Measurements from ENCODE around the gene STK40.

Gene STK40

DNA sequence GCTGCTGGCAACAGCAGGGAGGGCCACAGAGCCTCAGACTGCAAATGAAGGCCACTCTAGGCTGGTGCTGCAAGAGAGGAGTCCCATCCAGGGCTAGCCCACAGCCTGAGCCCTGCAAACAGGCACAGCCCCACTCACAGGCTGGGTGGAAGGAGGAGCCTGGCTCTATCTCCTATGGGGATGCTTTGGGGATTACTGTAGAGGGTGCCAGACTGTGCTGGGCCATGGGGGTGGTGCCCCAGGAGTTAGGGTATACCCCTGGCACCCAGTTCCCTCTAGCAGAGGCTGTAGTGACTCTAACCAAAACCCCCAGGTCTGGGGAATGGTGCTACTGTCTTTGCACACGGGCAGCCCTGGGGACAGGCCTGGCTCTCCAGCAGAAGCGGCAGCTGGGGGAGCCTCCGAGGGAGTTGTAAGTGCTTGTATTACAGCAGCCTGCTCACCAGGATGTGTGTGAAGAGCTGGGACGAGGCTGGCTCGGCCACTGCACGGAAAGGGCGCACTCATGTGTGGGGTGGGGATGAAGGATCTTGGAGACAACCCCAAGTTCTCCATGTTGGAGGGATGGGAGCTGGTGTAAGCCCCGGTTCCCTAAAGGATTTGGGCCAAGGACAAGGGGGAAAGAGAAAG is 38.9 kb downstream of the STK40 start:
- DNase-seq: no peak

GRCh38 chr1:36345353-36345752 is 40.4 kb downstream of the STK40 start:
- no peak for DNase-seq

GRCh38 chr1:36344395-36344680 is 41.4 kb downstream of the STK40 start:
- no peak for DNase-seq

GRCh38 chr1:36343651-36344394 is 41.9 kb downstream of the STK40 start:
- DNase-seq: no peak

- no peak for DNase-seq
These were observed 43.1 kb downstream of the STK40 start for GRCh38 chr1:36342426-36343185.

- no peak for DNase-seq
These were observed 44.0 kb downstream of the STK40 start for GRCh38 chr1:36341626-36342320.

DNA sequence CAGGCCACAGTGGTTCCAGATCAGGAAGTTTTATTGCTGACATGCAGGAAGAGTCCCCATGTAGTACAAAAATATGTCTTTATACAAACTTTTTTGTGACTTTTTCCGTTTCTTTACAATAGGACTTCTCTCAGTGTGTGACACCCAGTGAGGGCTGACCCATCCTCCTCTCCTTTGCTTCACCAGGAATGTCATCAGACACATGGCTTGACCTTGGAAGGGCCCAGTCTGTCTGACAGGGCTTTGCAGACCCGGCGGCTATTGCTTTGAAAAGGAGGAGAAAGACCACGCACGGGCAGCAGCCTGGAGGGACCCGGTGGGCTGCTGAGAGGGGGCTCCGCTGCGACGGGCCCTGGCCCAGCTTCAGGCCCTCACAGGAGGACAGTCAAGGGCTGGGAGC is 46.1 kb downstream of the STK40 start:
- no peak for DNase-seq

DNA sequence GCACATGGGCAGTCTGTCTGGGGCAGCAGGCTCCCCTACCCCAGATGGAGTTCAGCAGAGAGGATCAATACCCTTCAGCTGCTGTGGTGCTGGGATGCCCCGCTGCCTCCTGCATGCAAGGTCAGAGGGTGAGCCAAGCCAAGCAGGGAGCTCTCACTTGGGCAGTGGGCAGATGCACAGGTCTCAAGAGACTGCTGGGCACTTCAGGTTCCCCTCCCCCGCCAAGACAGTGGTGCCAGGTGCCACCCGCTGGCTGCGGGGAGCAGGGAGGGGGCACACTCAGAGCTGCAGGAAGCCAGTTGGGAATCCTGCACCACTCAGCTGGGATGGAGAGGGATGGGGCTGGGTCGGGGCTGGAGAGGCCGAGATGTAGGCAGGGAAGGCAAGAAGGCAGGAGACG is 46.5 kb downstream of the STK40 start:
- no peak for DNase-seq

GRCh38 chr1:36337830-36338229 is 47.9 kb downstream of the STK40 start:
- no peak for DNase-seq

- no peak for DNase-seq
These were observed 54.8 kb downstream of the STK40 start for GRCh38 chr1:36330940-36331339.

GRCh38 chr1:36329817-36330216 is 55.9 kb downstream of the STK40 start:
- DNase-seq: no peak

DNA sequence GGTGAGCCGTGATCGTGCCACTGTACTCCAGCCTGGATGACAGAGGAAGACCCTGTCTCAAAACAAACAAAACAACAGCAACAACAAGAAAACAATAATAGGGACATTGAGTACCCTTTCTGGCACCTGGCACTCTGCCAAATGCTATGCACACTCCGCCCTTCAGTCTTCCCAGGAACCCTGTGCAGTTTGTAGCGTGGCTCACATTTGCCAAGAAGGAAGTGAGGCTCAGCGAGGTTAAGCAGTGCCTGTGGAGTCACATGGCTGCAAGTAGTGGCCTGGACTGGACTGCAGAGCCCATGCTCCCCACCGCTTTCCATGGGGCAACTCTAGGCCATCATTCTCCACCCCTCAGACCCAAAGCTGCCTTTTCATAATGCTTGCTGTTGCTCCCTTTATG is 57.0 kb downstream of the STK40 start:
- DNase-seq: no peak

DNA sequence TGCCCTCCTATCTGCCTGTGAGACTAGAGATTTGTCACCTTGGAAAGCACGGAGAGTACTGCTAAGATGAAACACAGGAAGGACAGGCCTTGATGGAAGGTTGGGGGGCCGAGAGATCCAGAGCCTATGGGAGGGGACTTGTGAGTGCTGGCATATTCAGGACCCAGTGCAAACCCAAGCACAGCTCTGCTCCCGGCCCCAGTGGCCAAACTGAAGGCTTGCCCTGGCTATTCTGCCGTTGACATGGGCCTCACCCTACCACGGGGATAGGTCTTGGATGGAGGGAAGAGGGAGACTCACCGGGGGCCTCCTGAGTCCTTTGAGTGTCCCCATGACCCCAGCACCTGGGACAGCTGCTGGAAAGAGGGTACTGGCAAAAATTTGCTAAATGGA is 57.6 kb downstream of the STK40 start:
- DNase-seq: no peak

DNA sequence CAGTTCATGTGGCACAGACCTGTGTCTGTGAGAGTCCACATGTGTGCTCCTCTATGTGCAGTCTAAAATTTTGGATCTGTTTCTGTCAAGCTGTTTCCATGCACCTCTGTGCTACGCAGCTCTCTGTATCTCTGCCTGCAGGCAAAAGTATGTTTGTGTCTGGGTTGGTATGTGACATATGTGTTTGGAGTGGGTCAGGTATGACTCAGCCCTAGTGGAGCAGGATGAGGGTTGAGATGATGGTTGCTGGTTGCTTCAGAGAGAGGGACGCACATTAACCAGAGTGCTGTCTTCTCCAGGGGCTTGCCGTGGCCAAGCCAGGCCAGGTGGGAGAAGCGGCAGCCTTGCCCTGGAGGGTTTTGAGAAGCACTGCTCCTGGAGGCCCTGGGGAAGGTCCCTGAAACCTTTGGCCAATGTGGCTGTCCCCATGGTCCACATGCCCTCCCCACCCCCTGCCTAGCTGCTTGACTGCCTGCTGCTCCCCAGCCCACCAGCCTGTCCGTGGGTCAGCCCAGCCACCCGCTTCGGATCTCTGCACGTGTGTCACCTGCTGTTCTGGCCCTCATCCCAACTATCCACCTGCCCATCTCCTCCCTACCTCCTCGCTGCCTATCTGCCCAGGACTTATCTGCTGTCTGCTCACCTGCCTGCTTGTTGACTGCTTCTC is 58.2 kb downstream of the STK40 start:
- no peak for DNase-seq

DNA sequence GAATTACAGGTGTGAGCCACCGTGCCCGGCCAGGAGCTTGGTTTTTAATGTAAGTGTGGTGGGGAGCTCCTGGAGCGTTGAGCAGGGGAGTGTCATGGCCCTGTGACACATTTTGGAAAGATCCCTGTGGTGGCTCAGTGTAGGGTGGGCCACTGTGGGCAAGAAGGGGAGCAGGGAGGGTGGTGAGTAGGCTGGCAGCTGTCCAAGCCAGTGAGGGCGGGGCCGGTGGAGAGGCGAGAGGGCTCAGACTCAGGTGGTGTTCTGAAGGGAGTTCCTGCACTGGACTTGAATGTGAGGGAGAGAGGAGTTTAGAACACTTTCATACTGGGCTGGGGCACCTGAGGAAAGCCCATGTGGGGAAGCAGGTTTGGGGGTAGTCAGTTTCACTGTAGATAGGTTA is 59.2 kb downstream of the STK40 start:
- no peak for DNase-seq

- peak; percentile 88 for DNase-seq
These were observed 61.4 kb downstream of the STK40 start for GRCh38 chr1:36324353-36324703.

DNA sequence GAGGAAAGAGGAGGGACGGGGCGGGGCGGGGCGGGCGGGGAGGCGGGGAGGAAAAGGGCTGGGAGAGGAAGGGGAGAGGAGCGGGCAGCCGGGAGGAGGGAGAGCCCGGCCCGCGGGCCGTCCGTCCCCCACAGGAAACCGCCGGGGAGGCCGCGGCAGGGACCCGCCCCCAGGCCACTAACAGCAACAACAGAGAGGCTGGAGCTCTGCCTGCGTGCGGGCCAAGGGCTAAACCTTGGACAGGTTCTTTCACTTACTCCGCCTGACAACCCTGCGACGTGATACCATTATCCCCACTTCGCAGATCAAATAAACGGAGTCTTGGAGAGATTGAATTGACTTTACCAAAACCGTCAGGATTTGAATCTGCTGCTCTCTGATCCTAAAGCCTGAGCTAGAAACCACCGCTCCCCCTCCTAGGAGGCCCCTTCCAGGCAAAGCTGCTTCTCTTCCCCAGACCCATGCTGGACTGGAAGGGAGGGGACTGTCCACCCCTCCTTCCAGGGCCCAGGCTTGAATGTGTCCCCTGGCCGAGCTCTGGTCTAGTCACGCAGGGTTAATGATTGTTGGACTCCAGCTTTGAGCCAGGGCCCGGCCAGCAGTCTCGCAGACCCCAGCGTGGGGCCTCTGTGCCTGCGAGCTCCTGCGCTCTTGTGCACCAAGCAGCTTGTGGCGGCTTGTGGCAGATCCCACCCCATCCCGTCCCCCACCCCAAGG is 61.9 kb downstream of the STK40 start, which contains the start of gene EVA1B:
Gene EVA1B (minus strand): TSS at position 10 of the 717 bp plus-strand sequence. CDS start 608 bp downstream, outside the sequence.
- peak; percentile 95 for DNase-seq

DNA sequence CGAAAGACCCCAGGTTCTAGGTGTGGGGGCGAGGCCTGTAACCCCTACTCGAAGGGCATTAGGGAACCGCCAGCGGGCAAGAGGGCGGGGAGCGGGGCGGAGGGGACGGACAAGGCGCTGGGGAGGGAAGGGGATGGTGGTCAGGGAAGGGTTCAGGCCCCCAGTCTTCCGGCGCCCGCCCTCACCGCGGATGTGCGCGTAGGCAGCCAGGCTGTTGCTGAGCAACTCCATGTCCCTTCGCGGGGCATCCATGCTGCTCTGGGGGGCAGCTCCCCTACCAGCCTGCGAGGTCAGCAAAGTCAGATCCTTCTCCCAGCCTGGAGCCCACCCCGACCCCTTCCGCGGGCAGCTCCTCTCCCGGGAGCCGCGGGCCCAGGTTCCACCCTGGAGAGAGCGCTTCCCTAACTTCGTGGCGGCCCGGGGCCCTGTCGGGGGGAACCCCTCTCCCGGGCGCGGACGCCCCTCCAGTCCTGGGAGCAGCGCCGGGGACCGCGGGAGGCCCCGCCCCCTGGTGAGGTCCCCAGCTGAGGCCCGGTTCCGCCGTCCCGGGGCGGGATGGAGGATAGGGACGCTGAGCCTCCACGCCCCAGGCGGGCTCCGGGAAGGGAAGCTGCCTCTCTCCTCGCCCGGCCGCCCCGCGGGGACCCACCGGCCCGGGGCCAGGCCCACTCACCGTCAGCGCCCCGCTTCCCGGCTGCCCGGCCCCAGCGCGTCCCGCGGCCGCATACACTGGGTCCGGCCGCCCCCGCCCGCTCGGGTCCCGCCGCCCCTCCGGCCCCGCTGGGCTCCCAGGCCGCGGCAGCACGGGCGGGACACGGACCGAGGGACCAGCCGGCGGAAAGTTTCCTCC is 62.7 kb downstream of the STK40 start:
- peak; percentile 89 for DNase-seq

GRCh38 chr1:36322041-36322785 is 63.5 kb downstream of the STK40 start:
- peak; percentile 75 for DNase-seq

Measured in right kidney (tissue), 1 donor.